B cell (primary cell): ENCODE data around the gene FBXO10.

Experiments
- EZH2 ChIP-seq: IDR thresholded peaks from 2 replicates; pipeline ENCODE4 v1.6.1; 2012; ENCODE audit warnings: borderline replicate concordance, low read depth, mild to moderate bottlenecking, moderate library complexity, low read length; ENCODE audit not compliant: insufficient read depth, poor library complexity, severe bottlenecking
- TF ChIP-seq, protein P1 (sequence below): fragments of 200-600 bp; IDR thresholded peaks from one replicate; pipeline ENCODE4 v1.8.0; 2022; ENCODE audit warnings: antibody characterized with exemption, mild to moderate bottlenecking

GRCh38 chr9:37521111-37521510 lies 55.1 kb downstream of the FBXO10 start:
- TF ChIP-seq, protein P1, sequence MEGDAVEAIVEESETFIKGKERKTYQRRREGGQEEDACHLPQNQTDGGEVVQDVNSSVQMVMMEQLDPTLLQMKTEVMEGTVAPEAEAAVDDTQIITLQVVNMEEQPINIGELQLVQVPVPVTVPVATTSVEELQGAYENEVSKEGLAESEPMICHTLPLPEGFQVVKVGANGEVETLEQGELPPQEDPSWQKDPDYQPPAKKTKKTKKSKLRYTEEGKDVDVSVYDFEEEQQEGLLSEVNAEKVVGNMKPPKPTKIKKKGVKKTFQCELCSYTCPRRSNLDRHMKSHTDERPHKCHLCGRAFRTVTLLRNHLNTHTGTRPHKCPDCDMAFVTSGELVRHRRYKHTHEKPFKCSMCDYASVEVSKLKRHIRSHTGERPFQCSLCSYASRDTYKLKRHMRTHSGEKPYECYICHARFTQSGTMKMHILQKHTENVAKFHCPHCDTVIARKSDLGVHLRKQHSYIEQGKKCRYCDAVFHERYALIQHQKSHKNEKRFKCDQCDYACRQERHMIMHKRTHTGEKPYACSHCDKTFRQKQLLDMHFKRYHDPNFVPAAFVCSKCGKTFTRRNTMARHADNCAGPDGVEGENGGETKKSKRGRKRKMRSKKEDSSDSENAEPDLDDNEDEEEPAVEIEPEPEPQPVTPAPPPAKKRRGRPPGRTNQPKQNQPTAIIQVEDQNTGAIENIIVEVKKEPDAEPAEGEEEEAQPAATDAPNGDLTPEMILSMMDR: no peak
- TF ChIP-seq EZH2: no peak
